AG08396 (cell line): ENCODE results near the gene ACADSB.

Experiments
- DNase-seq: peaks from one replicate; pipeline ENCODE4 v3.0.0; 2012; ENCODE audit warnings: low spot score, mixed read lengths

The ACADSB gene

GRCh38 chr10:123100030-123100762 is 91.4 kb downstream of the ACADSB start:
- DNase-seq, result peak; percentile 29

GRCh38 chr10:123101872-123102271 is 93.1 kb downstream of the ACADSB start:
- DNase-seq, result no peak

- no peak for DNase-seq
These were observed 93.9 kb downstream of the ACADSB start for GRCh38 chr10:123102673-123103072.

- no peak for DNase-seq
These were observed 95.1 kb downstream of the ACADSB start for GRCh38 chr10:123103944-123104343.
